HFFc6 (cell line): ENCODE measurements around the gene GRID1. TPM values are rescaled to one million over a fixed set of nuclear protein-coding genes. Genes with fewer than 3 reads are reported as not detected.

Source experiments
- DNase-seq: peaks from one replicate; pipeline ENCODE4 v3.0.0-alpha.2; 2018
- H3K27ac Mint-ChIP-seq: 2 replicates; pipeline ENCODE4 v1.8.0; 2020; ENCODE audit warnings: mild to moderate bottlenecking, mixed read lengths
- H3K27me3 Mint-ChIP-seq: 2 replicates; pipeline ENCODE4 v1.8.0; 2021; ENCODE audit warnings: mild to moderate bottlenecking, moderate library complexity, mixed read lengths; ENCODE audit not compliant: insufficient read depth
- H3K36me3 Mint-ChIP-seq: 2 replicates; pipeline ENCODE4 v1.8.0; 2021; ENCODE audit warnings: low read depth, mixed read lengths
- H3K4me1 Mint-ChIP-seq: 2 replicates; pipeline ENCODE4 v1.8.0; 2020; ENCODE audit warnings: low read depth, mixed read lengths
- H3K4me3 Mint-ChIP-seq: 2 replicates; pipeline ENCODE4 v1.8.0; 2020; ENCODE audit warnings: mild to moderate bottlenecking, moderate library complexity, mixed read lengths
- H3K9me3 Mint-ChIP-seq: 2 replicates; pipeline ENCODE4 v1.8.0; 2020; ENCODE audit warnings: mild to moderate bottlenecking, mixed read lengths
- CTCF ChIP-seq: fragments of 200-600 bp; sonication (generic); IDR thresholded peaks from 2 replicates; pipeline ENCODE4 v1.5.0; 2021; ENCODE audit warnings: antibody characterized with exemption, mild to moderate bottlenecking
- total RNA-seq, 6 experiments: library from RNA; stranded (reverse); fragmentation: NEBNext Ultra II Directional; extraction: Animal tissue kit (Norgen Biotek cat#: 25700); gene quantifications; 2 replicates in 1 of 6; 3 replicates in 5 of 6; pipeline ENCODE4 v1.2.3, GENCODE V29; 2021

The GRID1 gene
- total RNA-seq, 6 experiments from 2014 or later, result not detected

- Mint-ChIP-seq H3K4me1 (no peaks in the 10 kb centered on the region), H3K4me3 (no peak overlapping the region), H3K27ac (no peak overlapping the region), H3K9me3 (peaks cover under 1% of the 10 kb centered on the region; the same call in 1 of the 2 replicates), H3K27me3 (peaks cover 3% of the 10 kb centered on the region; the same call in 1 of the 2 replicates), H3K36me3 (no peaks in the 10 kb centered on the region)
- no peak for TF ChIP-seq CTCF
- no peak for DNase-seq
Measured at GRCh38 chr10:86259901-86260562, 106.6 kb downstream of the GRID1 start.

- Mint-ChIP-seq H3K9me3 (no peaks in the 10 kb centered on the region; the same call in 1 of the 2 replicates), H3K4me1 (no peaks in the 10 kb centered on the region), H3K27ac (no peak overlapping the region), H3K36me3 (no peaks in the 10 kb centered on the region), H3K27me3 (peaks cover 3% of the 10 kb centered on the region; the same call in 1 of the 2 replicates), H3K4me3 (no peak overlapping the region)
- TF ChIP-seq CTCF, result no peak
- DNase-seq, result no peak
Measured at GRCh38 chr10:86258941-86259340, 107.7 kb downstream of the GRID1 start.

- Mint-ChIP-seq H3K9me3 (no peaks in the 10 kb centered on the region; the same call in 1 of the 2 replicates), H3K4me3 (no peak overlapping the region), H3K27ac (no peak overlapping the region)
Measured at GRCh38 chr10:86258499-86258898, 108.1 kb downstream of the GRID1 start.

GRCh38 chr10:86257683-86258082 lies 108.9 kb downstream of the GRID1 start:
- Mint-ChIP-seq H3K27me3 (peaks cover 4% of the 10 kb centered on the region; the same call in 1 of the 2 replicates), H3K27ac (no peak overlapping the region), H3K9me3 (no peaks in the 10 kb centered on the region; the same call in 1 of the 2 replicates), H3K36me3 (no peaks in the 10 kb centered on the region), H3K4me3 (no peak overlapping the region), H3K4me1 (no peaks in the 10 kb centered on the region)
- DNase-seq, result no peak
- no peak for TF ChIP-seq CTCF

More at GRCh38 chr10:86258499-86258898, 108.1 kb downstream of the GRID1 start:
- TF ChIP-seq CTCF, result no peak
- no peaks in the 10 kb centered on the region for H3K36me3 Mint-ChIP-seq
- H3K4me1 Mint-ChIP-seq, result no peaks in the 10 kb centered on the region
- peaks cover 6% of the 10 kb centered on the region; the same call in 1 of the 2 replicates for H3K27me3 Mint-ChIP-seq
- no peak for DNase-seq

GRCh38 chr10:86256690-86257315 lies 109.8 kb downstream of the GRID1 start:
- peaks cover 4% of the 10 kb centered on the region; the same call in 1 of the 2 replicates for H3K27me3 Mint-ChIP-seq
- no peaks in the 10 kb centered on the region for H3K4me1 Mint-ChIP-seq
- no peak overlapping the region for H3K4me3 Mint-ChIP-seq
- no peaks in the 10 kb centered on the region for H3K36me3 Mint-ChIP-seq
- no peak for TF ChIP-seq CTCF
- DNase-seq, result no peak
- no peaks in the 10 kb centered on the region; the same call in 1 of the 2 replicates for H3K9me3 Mint-ChIP-seq
- H3K27ac Mint-ChIP-seq, result no peak overlapping the region
